Eye (tissue), 1 donor: ENCODE results near the gene MARCHF7.
A peak's percentile ranks its signal among the peaks of the same experiment; 100 is the strongest.
"Not testable (repeated sequence)": the region's sequence is repeated elsewhere in the genome, so short reads cannot be mapped to it uniquely, and the experiment has no call there.

Experiments used
- DNase-seq: peaks from one replicate; pipeline ENCODE4 v3.0.0-alpha.2; 2015

Gene MARCHF7, protein sequence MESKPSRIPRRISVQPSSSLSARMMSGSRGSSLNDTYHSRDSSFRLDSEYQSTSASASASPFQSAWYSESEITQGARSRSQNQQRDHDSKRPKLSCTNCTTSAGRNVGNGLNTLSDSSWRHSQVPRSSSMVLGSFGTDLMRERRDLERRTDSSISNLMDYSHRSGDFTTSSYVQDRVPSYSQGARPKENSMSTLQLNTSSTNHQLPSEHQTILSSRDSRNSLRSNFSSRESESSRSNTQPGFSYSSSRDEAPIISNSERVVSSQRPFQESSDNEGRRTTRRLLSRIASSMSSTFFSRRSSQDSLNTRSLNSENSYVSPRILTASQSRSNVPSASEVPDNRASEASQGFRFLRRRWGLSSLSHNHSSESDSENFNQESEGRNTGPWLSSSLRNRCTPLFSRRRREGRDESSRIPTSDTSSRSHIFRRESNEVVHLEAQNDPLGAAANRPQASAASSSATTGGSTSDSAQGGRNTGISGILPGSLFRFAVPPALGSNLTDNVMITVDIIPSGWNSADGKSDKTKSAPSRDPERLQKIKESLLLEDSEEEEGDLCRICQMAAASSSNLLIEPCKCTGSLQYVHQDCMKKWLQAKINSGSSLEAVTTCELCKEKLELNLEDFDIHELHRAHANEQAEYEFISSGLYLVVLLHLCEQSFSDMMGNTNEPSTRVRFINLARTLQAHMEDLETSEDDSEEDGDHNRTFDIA

GRCh38 chr2:159712143-159712928 lies at the start of gene MARCHF7:
MARCHF7 (plus strand) TSS chr2:159712506; CDS start chr2:159729023, 16,517 bp downstream.
- DNase-seq: peak; percentile 98

DNA sequence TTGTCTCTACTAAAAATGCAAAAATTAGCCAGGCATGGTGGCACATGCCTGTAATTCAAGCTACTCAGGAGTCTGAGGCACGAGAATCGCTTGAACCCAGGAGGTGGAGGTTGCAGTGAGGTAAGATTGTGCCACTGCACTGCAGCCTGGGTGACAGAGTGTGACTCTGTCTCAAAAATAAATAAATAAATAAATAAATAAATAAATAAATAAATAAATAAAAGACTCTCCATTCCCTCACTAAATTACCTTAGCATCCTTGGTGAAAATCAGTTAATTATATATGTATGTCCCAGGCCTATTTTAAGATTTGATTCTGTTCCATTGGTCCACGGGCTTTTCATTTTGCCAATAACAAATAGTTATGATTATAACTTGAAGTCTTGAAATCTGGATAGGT lies 44.9 kb upstream of the MARCHF7 start:
- not testable (repeated sequence) for DNase-seq

DNA sequence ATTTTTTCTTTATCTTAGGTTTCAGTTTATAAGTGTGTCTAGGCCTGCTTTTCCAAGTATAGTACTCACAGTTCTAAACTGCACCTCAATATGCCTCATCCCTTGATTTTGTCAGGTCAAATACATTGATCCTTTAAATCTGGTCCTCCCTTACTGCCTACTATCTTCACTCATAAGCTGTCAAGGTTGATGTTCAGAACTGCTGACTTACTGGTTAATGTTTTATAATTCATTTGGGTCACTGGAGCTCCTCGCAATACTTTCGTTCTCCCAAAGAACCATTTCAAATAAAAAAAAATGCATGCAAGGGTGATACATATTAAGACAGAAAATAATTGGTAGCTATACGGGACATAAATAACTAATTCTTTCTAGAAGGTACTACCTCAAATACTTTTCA lies 41.3 kb upstream of the MARCHF7 start:
- DNase-seq: no peak

- peak; percentile 4 for DNase-seq
Measured at GRCh38 chr2:159677654-159678053, 34.7 kb upstream of the MARCHF7 start.

- DNase-seq: no peak
Measured at GRCh38 chr2:159680692-159681091, 31.6 kb upstream of the MARCHF7 start.

DNA sequence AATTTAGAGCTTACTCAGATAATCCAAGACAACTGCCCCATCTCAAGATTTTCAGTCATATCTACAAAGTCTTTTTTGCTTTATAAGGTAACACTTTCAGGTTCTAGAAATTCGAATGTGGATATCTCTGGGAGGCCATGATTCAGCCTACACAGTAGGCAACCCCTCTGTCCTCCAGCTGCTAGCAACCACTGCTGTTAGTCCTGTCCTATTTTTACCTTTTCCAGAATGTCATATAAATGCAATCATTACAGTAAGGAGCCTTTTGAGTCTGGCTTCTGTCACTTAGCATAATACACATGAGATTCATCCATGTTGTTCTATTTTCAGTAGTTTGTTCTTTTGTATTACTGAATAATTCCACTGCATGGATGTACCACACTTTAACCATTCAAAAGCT lies 28.5 kb upstream of the MARCHF7 start:
- DNase-seq: no peak

GRCh38 chr2:159684796-159685195 lies 27.5 kb upstream of the MARCHF7 start:
- no peak for DNase-seq

GRCh38 chr2:159694500-159695040 lies 17.7 kb upstream of the MARCHF7 start:
- no peak for DNase-seq

GRCh38 chr2:159695795-159696448 lies 16.4 kb upstream of the MARCHF7 start:
- no peak for DNase-seq

DNA sequence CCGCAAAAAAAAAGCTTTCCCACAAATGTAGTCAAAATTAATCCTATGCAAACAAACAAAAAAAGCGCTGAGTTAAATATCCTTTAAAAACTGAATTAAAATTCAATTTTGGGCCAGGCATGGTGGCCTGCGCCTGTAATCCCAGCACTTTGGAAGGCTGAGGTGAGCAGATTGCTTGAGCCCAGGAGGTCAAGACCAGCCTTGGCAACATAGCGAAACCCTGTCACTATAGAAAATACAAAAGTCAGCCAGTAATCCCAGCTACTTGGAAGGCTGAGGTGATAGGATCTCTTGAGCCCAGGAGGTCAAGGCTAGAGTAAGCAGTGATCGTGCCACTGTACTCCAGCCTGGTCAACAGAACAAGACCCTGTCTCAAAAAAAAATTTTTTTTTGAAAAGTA lies 8.8 kb upstream of the MARCHF7 start:
- DNase-seq: no peak

DNA sequence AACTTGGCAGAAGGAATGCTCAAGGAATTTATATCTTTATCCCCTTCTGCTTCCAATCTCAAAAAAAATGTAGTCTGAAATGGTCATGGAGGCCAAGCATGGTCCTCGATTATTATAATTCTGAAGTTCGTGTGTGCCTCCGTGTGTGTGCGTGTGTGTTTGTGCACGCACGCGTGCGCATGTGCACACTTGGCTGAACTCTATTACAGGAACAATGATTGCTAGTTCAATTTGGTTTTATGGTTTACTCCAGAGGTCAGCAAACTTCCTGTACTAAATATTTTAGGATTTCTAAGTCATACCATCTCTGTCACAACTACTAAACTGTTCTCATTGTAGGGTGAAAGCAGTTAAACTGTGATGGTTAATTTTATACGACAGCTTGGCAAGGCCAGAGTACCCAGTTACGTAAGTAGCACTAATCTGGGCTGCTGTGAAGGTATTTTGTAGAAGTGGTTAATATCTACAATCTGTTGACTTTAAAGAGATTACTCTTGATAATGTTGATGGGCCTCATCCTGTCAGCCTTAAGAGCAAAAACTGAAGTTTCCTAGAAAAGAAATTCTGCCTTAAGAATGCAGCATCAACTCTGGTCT lies 5.8 kb upstream of the MARCHF7 start:
- no peak for DNase-seq

DNA sequence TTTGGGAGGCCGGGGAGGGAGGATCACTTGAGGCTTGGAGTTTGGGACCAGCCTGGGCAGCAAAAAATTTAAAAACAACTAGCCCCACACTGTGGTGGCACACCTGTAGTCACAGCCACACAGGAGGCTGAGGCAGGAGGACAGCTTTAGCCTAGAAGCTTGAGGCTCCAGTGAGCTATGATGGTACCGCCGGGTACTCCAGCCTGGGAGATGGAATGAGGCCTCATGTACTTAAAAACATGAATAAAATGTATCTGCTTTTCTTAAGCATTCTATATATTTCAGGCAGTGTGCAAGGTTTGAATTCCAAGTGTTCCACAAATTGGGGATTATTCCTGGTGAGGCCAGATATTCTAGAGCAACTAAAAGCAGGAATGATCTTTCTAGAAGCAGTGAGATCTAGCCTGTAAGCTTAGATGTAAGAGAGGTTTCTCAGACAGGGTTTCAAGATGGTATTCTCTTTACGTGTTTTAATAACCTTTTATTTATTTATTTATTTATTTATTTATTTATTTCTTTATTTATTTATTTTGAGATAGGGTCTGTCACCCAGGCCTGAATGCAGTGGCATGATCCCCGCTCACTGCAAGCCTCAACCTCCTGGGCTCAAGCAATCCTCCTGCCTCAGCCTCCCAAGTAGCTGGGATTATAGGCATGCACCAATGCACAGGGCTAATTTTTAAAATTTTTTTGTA lies 4.1 kb upstream of the MARCHF7 start:
- no peak for DNase-seq

DNA sequence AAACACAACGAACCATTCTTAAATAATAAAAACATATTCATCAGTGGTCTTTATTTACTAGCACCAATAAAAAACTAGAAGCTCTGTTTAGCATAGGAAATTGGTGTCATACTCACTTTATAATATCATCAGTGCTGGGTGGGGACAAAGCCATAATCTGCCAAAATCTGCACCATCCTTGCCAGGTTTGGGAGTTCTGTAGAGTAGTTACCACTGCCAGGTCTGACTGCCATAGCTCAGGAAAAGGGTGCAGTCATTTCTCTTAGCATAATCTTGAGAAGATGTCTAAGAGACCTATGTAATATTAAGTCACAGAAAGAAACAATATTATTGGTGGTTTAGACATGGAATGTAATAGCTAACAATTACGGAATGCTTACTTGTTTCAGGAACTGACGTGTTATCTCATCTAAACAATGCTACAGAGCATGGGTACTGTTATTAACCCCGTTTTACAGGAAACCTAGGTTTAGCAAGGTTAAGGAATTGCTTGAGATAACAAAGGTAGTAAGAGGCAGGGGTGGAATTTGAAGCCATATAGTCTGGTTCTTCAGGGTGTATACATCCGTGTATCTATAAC lies 1.6 kb upstream of the MARCHF7 start:
- no peak for DNase-seq

GRCh38 chr2:159711562-159712142 lies 654 bp upstream of the MARCHF7 start:
- peak; percentile 4 for DNase-seq

GRCh38 chr2:159712929-159713420 lies 669 bp downstream of the MARCHF7 start:
- no peak for DNase-seq

- DNase-seq: peak; percentile 45
Measured at GRCh38 chr2:159713631-159714246, 1.4 kb downstream of the MARCHF7 start.

GRCh38 chr2:159714247-159714930 lies 2.1 kb downstream of the MARCHF7 start:
- no peak for DNase-seq

- no peak for DNase-seq
Measured at GRCh38 chr2:159715451-159715850, 3.1 kb downstream of the MARCHF7 start.

GRCh38 chr2:159716409-159716808 lies 4.1 kb downstream of the MARCHF7 start:
- DNase-seq: not testable (repeated sequence)
